Measurements from ENCODE around the gene C3orf70.

C3orf70 gene, protein sequence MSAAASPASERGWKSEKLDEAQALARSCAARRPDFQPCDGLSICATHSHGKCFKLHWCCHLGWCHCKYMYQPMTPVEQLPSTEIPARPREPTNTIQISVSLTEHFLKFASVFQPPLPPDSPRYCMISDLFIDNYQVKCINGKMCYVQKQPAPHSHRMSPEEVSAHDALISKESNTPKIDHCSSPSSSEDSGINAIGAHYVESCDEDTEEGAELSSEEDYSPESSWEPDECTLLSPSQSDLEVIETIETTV

DNA sequence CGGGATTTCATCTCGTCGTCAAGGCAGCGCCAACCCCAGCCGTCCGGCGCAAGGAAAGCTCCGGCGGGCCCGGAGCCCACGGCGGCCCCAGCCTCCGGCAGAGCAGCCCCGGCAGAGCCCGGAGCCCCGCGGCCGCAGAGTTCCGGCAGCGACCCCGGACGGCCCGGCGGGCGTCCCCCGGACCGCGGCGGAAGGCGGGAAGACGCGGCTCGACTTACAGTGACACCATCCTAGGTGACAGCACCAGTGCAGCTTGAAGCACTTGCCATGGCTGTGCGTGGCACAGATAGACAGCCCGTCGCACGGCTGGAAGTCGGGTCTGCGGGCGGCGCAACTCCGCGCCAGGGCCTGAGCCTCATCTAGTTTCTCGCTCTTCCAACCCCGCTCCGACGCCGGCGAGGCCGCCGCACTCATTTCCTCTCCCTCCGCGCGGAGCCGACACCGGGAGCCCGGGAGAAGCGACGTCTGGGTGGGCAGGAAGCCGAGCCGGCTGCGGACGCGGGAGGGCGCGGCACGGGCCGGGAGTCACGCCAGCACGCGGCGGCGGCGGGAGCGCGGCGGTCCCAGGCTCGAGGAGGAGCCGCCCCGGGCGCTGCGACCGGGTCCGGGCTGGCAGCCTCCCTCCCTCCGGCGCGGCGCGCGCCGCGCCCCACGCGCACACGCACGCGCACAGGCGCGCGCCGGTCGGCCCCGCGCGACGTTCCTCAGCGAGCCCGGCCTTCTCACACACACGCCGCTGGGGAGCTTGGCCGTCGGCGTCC is at the start of gene C3orf70:
Gene C3orf70, minus strand, starts transcription at position 651 of the 761 bp plus-strand sequence. Its CDS starts 237 bp downstream, at position 414.
- Mint-ChIP-seq H3K4me1 (peaks cover 5% of the 10 kb centered on the region), H3K36me3 (no peaks in the 10 kb centered on the region), H3K9me3 (no peaks in the 10 kb centered on the region), H3K4me3 (peak within 1 kb of the TSS; percentile 76), H3K27ac (no peak within 1 kb of the TSS), H3K27me3 (peaks cover 18% of the 10 kb centered on the region)
- peak; percentile 9 to 40 for DNase-seq (ENCODE audit: low spot score in 2 of 2)
- ATAC-seq (ENCODE audit: low read depth), result peak; percentile 73

DNA sequence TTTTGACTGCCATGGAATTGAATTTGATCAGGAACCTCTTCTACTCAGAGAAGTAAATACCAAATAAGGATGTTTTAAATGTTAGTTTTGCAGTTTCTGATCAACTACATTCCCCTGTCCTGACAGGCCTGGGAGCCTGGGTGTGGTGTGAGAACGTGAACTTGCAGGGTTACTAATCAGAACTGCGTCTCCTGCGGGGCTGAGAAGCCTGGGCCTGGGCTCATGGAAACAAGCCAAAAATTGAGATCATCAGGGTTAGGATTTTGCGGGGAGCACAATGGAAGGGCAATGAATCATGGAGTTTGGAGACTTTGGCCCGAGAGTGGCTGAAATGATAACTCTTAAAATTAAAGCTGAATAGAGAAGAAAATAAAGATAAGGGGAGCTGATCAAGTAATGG is 47.8 kb upstream of the C3orf70 start:
- peaks cover 10% of the 10 kb centered on the region for H3K36me3 Mint-ChIP-seq
- ATAC-seq (ENCODE audit: low read depth), result no peak
- H3K4me1 Mint-ChIP-seq, result no peaks in the 10 kb centered on the region
- DNase-seq (ENCODE audit: low spot score in 2 of 2), result no peak
- no peaks in the 10 kb centered on the region for H3K9me3 Mint-ChIP-seq
- no peak overlapping the region for H3K27ac Mint-ChIP-seq
- peaks cover 2% of the 10 kb centered on the region for H3K27me3 Mint-ChIP-seq
- H3K4me3 Mint-ChIP-seq, result no peak overlapping the region

DNA sequence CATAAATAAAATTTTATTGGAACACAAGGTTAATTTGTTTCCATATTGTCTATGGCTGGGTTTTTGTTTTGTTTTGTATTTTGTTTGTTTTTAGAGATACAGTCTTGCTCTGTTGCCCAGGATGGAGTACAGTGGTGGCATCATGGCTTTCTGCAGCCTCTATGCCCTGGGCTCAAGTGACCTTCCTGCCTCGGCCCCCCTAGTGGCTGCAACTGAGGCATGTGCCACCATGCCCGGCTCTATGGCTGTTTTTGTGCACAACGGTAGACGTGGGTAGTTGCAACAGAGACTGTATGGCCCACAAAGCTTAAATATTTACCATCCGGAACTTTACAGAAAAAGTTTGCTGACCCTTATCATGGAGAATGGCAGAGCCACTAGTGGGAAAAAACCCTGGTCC is 46.8 kb upstream of the C3orf70 start:
- peaks cover 2% of the 10 kb centered on the region for H3K27me3 Mint-ChIP-seq
- DNase-seq (ENCODE audit: low spot score in 2 of 2), result no peak
- ATAC-seq (ENCODE audit: low read depth), result no peak
- peaks cover 13% of the 10 kb centered on the region for H3K36me3 Mint-ChIP-seq
- no peaks in the 10 kb centered on the region for H3K4me1 Mint-ChIP-seq
- H3K4me3 Mint-ChIP-seq, result no peak overlapping the region
- H3K9me3 Mint-ChIP-seq, result peaks cover 2% of the 10 kb centered on the region
- no peak overlapping the region for H3K27ac Mint-ChIP-seq

DNA sequence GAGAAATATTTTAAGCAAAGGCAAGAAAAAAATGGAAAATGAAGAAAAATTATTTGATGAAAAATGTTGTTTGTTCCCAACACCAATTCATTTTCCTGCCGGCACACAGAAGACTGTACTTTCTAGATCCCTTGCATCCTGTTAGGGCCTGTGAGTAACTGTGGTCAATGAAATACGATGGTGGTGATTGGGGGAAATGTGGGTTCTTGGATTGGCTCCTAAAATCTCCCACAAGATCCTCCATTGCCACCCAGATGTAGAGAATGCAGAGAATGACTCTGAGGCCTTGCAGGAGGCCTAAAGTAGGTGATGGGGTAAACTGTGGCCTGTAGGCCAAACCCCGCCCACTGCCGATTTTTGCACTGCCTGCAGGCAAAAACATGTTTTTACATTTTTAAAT is 46.3 kb upstream of the C3orf70 start:
- H3K4me1 Mint-ChIP-seq, result no peaks in the 10 kb centered on the region
- ATAC-seq (ENCODE audit: low read depth) (no peak), DNase-seq (ENCODE audit: low spot score in 2 of 2) (no peak)
- H3K27ac Mint-ChIP-seq, result no peak overlapping the region
- H3K27me3 Mint-ChIP-seq, result peaks cover 2% of the 10 kb centered on the region
- H3K36me3 Mint-ChIP-seq, result peaks cover 13% of the 10 kb centered on the region
- H3K9me3 Mint-ChIP-seq, result peaks cover 2% of the 10 kb centered on the region
- H3K4me3 Mint-ChIP-seq, result no peak overlapping the region

DNA sequence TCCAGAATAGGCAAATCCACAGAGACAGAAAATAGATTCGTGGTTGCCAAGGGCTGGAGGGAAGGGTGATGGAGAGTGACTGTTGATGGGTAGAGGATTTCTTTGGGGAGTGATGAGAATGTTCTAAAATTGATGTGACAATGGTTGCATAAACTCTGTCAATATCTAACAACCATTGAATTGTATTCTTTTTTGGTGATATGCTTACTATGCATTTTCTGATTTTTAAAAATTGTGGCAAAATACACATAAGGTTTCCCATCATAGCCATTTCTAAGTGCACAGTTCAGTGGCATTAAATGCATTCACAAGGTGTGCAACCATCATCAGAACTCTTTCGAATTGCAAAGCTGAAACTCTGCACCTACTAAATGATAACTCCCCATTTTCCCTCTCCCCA is 44.2 kb upstream of the C3orf70 start:
- DNase-seq (ENCODE audit: low spot score in 2 of 2), result no peak
- Mint-ChIP-seq H3K4me3 (no peak overlapping the region), H3K27ac (no peak overlapping the region), H3K27me3 (no peaks in the 10 kb centered on the region), H3K36me3 (peaks cover 12% of the 10 kb centered on the region), H3K4me1 (no peaks in the 10 kb centered on the region), H3K9me3 (peaks cover 2% of the 10 kb centered on the region)
- ATAC-seq (ENCODE audit: low read depth), result no peak

DNA sequence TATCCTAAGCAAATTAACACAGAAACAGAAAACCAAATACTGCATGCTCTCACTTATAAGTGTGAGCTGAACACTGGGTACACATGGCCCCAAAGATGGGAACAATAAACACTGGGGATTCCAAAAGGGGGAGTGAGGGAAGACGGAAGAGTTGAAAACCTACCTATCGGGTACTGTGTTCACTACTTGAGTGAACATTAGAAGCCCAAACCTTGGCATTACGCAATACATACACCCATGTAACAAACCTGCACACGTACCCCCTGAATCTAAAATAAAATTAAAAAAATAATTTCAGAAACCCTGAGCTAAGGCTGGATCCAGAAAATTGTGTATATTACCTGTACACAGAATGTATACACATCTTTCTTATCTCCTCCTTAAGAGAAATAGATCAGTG is 42.8 kb upstream of the C3orf70 start:
- Mint-ChIP-seq H3K4me1 (no peaks in the 10 kb centered on the region), H3K27ac (no peak overlapping the region), H3K4me3 (no peak overlapping the region), H3K9me3 (peaks cover 2% of the 10 kb centered on the region), H3K27me3 (no peaks in the 10 kb centered on the region), H3K36me3 (peaks cover 5% of the 10 kb centered on the region)
- ATAC-seq (ENCODE audit: low read depth) (no peak), DNase-seq (ENCODE audit: low spot score in 2 of 2) (no peak)

DNA sequence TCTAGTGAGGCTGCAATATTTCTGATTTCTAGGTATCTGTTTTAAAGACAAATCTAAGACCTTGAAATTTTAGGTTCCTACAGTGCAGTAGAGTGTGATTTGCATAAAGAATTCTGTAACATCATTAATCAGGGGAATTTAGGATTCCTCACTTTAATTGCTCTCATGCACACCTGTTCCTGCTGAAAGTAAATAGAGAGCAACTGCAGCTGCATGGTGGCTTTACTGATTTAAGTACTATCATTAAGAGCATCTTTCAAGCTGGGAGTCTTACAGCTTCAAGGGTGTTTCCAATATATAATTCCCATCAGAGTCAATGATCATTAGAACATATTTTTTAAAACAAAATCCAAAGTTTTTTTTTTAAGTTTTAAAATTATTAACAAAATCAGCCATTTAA is 36.0 kb upstream of the C3orf70 start:
- Mint-ChIP-seq H3K36me3 (peaks cover 2% of the 10 kb centered on the region), H3K9me3 (no peaks in the 10 kb centered on the region), H3K4me3 (no peak overlapping the region), H3K4me1 (no peaks in the 10 kb centered on the region), H3K27me3 (no peaks in the 10 kb centered on the region), H3K27ac (no peak overlapping the region)
- no peak for ATAC-seq (ENCODE audit: low read depth)
- DNase-seq (ENCODE audit: low spot score in 2 of 2), result no peak

DNA sequence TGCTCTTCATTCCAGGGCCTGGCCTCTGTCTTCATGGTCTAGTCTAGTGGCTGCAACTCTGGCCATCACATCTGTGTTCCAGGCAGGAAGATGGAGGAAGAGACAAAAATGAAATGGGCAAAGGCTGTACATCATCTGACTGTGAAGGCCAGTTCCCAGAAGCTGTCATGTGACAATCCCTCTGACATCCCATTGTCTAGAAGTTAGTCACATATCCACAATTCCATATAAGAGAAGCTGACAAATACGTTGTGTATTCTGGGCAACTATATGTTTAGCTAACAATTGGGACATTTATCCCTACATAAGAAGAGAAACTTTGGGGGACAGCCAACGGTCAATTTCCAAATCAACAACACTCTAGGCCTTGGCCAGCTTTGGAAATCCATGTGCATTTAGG is 34.5 kb upstream of the C3orf70 start:
- Mint-ChIP-seq H3K27ac (no peak overlapping the region), H3K9me3 (no peaks in the 10 kb centered on the region), H3K4me3 (no peak overlapping the region), H3K27me3 (no peaks in the 10 kb centered on the region), H3K4me1 (no peaks in the 10 kb centered on the region), H3K36me3 (no peaks in the 10 kb centered on the region)
- ATAC-seq (ENCODE audit: low read depth), result no peak
- DNase-seq (ENCODE audit: low spot score in 2 of 2), result no peak

DNA sequence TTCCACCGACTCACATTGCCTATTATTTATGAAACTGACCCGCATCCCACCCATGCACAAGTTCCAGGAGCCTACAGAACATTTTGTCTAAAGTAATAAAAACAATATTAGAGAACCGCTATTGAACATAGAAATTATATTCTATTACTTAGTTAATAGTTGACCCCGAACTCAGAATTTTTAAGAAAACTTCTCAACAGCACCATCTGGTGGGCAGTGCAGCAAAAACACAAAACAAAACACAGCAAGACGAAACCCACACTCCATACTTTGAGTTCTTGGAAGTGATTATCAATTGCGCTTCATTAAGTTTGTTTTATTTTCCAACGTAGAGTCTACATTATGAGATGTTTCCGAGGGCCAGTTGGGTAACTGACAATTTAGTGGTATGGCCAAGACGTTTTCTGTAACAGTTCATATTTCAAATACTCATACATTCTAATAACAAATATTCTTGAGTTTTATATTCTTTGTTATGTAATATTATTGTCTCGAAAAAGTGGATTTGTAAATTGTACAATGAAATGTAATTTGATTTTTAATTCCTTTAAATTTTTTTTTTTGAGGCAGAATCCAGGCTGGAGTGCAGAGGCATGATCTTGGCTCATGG is 24.0 kb upstream of the C3orf70 start:
- H3K27me3 Mint-ChIP-seq, result peaks cover 2% of the 10 kb centered on the region
- DNase-seq (ENCODE audit: low spot score in 2 of 2) (peak; percentile 23 to 29), ATAC-seq (ENCODE audit: low read depth) (peak; percentile 34)
- H3K4me1 Mint-ChIP-seq, result peaks cover 4% of the 10 kb centered on the region
- no peak overlapping the region for H3K4me3 Mint-ChIP-seq
- no peaks in the 10 kb centered on the region for H3K36me3 Mint-ChIP-seq
- no peaks in the 10 kb centered on the region for H3K9me3 Mint-ChIP-seq
- H3K27ac Mint-ChIP-seq, result no peak overlapping the region

DNA sequence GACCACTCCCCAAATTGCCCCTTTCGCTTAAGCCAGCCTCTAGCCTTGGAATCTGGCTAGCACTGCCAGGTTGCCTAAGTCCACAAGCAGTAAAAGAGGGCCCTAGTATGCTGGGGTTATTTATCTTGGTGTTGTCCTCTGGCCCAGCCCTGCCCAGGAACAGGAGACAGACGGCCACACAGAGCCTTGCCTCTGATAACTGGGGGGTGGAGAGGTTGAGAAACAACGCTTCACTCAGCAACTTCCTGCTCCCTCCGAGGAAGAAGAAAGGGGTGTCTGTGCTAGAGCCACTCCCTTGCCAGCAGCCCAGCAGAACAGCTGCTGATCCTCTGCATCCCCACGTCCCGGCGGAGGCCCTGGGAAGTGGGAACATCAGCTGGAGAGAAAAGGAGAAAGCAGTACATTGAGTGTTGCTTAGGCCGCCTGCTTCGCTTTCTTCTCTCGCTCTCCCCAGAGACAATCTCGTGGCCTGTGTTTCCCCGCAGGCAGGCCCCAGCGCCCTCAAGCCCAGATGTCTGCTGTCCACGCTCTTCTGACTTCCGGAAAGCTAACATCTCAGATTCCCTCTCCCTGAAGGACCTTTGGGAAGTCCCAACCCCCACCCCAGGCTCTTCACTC is 22.6 kb upstream of the C3orf70 start:
- ATAC-seq (ENCODE audit: low read depth) (peak; percentile 78), DNase-seq (ENCODE audit: low spot score in 2 of 2) (peak in 1 of 2 donors; percentile 27)
- H3K27ac Mint-ChIP-seq, result peak overlapping the region; percentile 24
- H3K4me3 Mint-ChIP-seq, result peak overlapping the region; percentile 73
- H3K4me1 Mint-ChIP-seq, result peaks cover 4% of the 10 kb centered on the region
- peaks cover 2% of the 10 kb centered on the region for H3K27me3 Mint-ChIP-seq
- no peaks in the 10 kb centered on the region for H3K36me3 Mint-ChIP-seq
- no peaks in the 10 kb centered on the region for H3K9me3 Mint-ChIP-seq

DNA sequence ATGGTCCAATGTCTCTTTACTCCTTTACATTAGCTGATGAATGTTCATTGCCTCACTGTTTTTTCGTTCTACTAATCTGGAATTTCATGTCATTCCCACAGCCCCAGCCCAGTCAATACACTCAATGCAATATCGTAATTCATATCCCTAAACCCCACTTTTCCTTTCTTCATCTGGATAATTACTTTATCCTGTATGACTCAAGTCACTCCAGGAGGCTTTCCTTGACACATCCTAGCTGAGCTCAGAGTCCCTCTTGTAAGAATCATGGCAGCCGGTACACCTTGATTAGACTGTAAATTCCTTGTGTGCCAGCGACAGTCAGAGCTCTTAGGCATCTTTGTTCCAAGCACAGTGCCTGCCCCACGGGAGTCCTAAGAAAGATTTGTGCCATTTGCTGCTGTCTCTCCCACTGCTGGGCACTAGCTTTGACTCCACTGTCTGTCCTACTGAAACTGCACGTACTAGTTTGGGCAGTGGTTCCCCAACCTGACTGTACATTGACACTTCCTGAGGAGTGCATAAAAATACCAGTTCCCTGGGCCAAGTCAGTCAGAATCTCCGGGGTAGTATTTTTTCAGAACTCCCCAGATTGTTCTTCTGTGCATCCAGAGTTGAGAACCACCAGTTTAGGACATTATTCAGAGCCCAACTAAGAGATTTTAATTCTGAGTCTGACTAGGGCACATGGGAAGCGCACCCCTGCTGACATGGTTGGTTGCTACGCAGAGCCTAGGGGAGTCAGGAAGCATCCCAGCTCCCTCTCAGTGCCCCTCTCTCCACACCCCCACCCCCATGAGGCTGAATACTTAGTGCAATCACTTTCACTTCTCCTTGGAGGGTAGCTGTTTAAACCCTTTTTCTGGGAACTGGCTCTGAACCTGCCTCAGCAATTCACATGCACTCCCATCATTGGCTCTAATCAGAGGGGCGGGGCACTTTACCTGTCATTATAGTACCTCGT is 19.5 kb upstream of the C3orf70 start:
- Mint-ChIP-seq H3K27ac (no peak overlapping the region), H3K36me3 (no peaks in the 10 kb centered on the region), H3K4me3 (no peak overlapping the region), H3K9me3 (no peaks in the 10 kb centered on the region), H3K4me1 (peaks cover 4% of the 10 kb centered on the region), H3K27me3 (peaks cover 2% of the 10 kb centered on the region)
- no peak for ATAC-seq (ENCODE audit: low read depth)
- no peak for DNase-seq (ENCODE audit: low spot score in 2 of 2)

DNA sequence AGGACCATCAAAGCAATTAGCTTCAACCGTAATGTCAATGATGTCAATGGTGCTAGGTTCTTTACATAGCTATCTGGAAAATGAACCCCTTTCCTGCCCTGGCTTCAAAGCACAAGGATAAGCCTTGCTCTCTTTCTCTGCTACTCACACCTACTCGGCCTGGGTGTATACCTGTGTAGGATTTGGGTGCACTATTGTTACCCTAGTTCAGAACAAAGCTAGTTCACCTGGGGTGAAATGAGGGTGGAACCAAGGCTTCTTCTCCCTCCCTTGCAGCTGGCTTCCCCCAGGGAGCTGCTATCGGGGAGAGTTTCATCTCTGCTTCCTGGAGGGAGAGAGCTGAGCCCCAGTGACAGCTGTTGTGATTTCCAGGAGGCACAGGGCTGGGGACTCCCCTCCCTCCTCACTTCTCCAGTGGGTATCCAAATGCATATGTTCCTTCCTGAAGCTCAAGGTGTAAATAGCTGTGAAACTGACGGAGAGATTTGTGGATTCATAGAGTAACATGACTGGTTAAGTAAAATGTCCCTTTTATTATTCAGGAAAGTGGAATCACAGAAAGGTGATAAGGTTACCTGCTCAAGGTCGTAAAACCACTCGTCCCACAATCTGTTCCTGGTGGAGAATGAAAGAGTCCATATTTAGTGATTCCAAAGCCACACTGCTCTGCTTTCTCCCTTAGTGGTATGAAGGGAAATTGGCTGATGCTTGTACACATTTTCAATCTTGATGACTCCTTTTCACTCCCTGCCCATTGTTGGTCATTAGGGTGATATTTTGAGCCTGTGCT is 11.8 kb upstream of the C3orf70 start:
- ATAC-seq (ENCODE audit: low read depth) (no peak), DNase-seq (ENCODE audit: low spot score in 2 of 2) (no peak)
- H3K4me3 Mint-ChIP-seq, result no peak overlapping the region
- H3K27me3 Mint-ChIP-seq, result peaks cover 12% of the 10 kb centered on the region
- H3K4me1 Mint-ChIP-seq, result no peaks in the 10 kb centered on the region
- no peaks in the 10 kb centered on the region for H3K9me3 Mint-ChIP-seq
- H3K27ac Mint-ChIP-seq, result no peak overlapping the region
- no peaks in the 10 kb centered on the region for H3K36me3 Mint-ChIP-seq

DNA sequence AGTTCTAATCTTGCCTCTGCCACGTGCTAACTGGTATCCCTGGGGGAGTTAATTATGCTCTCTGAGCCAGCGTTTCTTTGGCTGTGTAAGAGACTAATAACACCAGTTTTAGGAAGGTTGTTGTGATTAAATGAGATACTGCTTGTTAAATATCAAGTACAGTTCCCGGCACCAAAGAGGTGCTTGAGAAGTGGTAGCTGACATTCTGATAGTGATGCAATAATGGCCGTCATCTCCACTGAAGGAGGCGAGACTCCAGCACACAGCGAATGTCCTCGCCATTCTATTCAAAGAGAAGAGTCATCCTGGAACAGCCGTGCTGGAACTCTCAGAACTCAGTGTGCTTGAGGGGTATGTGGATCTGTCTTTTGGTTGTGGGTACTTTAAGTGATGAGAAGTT is 9.8 kb upstream of the C3orf70 start:
- peaks cover 17% of the 10 kb centered on the region for H3K27me3 Mint-ChIP-seq
- no peaks in the 10 kb centered on the region for H3K9me3 Mint-ChIP-seq
- ATAC-seq (ENCODE audit: low read depth), result no peak
- no peaks in the 10 kb centered on the region for H3K36me3 Mint-ChIP-seq
- no peaks in the 10 kb centered on the region for H3K4me1 Mint-ChIP-seq
- no peak overlapping the region for H3K27ac Mint-ChIP-seq
- no peak overlapping the region for H3K4me3 Mint-ChIP-seq
- DNase-seq (ENCODE audit: low spot score in 2 of 2), result no peak

Measured in memory B cell (primary cell).